Upper lobe of left lung (tissue), 6 donors: ENCODE measurements around the gene PCSK5. TPM values are rescaled to one million over a fixed set of nuclear protein-coding genes. Genes with fewer than 3 reads are reported as not detected.

Experiments
- ATAC-seq, 2 donors: fragments of 200-7000 bp; cut with Tn5 transposase; one replicate each; pipeline ENCODE4 v1.9.1; 2022; ENCODE audit warnings: mild to moderate bottlenecking in 2 of 2, moderate library complexity in 2 of 2; ENCODE audit not compliant: low FRiP score in 2 of 2
- DNase-seq, 2 donors: peaks; one replicate each; pipeline ENCODE4 v3.0.0-alpha.2; 2019 to 2020
- H3K27ac ChIP-seq, 4 donors: fragments of 200-600 bp; sonication (generic); one replicate each; pipeline ENCODE4 v1.5.1; 2016 to 2019
- H3K27me3 ChIP-seq, 4 donors: fragments of 200-600 bp; sonication (generic); one replicate each; pipeline ENCODE4 v1.5.1; 2017 to 2019
- H3K36me3 ChIP-seq, 4 donors: fragments of 200-600 bp; sonication (generic); one replicate each; pipeline ENCODE4 v1.5.1; 2016 to 2019
- H3K4me1 ChIP-seq, 4 donors: fragments of 200-600 bp; sonication (generic); one replicate each; pipeline ENCODE4 v1.5.1; 2018 to 2019
- H3K4me3 ChIP-seq, 4 donors: fragments of 200-600 bp; sonication (generic); one replicate each; pipeline ENCODE4 v1.5.1; 2017 to 2019; ENCODE audit warnings: mild to moderate bottlenecking in 2 of 4, moderate library complexity in 1 of 4
- H3K9me3 ChIP-seq, 4 donors: fragments of 200-600 bp; sonication (generic); one replicate each; pipeline ENCODE4 v1.5.1; 2018 to 2019
- EP300 ChIP-seq, 4 donors: sonication (generic); formaldehyde crosslinking; IDR thresholded peaks; one replicate each; pipeline ENCODE4 v1.5.1; 2017; ENCODE audit warnings: antibody characterized with exemption in 4 of 4, control low read depth in 2 of 4
- POLR2A ChIP-seq, 4 donors: fragments of 450-650 bp; IDR thresholded peaks; one replicate each; pipeline ENCODE4 v1.5.1; 2016 to 2017; ENCODE audit warnings: antibody characterized with exemption in 4 of 4, mild to moderate bottlenecking in 2 of 4
- POLR2AphosphoS5 ChIP-seq, 2 donors: sonication (generic); formaldehyde crosslinking; IDR thresholded peaks; one replicate each; pipeline ENCODE4 v1.5.1; 2017; ENCODE audit warnings: antibody characterized with exemption in 2 of 2
- WGBS, 2 donors: methylation state at CpG; one replicate each; pipeline ENCODE4 v1.1.5; 2017 to 2018; 5-methylcytosine and 5-hydroxymethylcytosine counted together
- total RNA-seq, 6 donors: library from RNA; depleted of rRNA in 4 of 6; stranded (reverse); fragments of >200 nt in 4 of 6; gene quantifications; one replicate each; pipeline versions ENCODE4 v1.1.0 to v1.2.1, GENCODE V29; 2016 to 2021
- TF ChIP-seq, protein P1 (sequence below), 6 experiments: fragments of 450-650 bp in 4 of 6; fragments of 200-600 bp in 2 of 6; sonication (generic) in 2 of 6; IDR thresholded peaks; one replicate each; pipeline ENCODE4 v1.5.1; 2016 to 2019; ENCODE audit warnings: antibody characterized with exemption in 6 of 6
- donor health status: DM: no; HTN: no; CAD: no; lungs with moderate emphysema.
- donor health status: DM: no; HTN: yes; CAD: no; lungs with severe emphysema.

PCSK5 gene
- total RNA-seq, 6 donors from 2014 or later, result 12.8 to 29.2 (median 18.3) TPM

DNA sequence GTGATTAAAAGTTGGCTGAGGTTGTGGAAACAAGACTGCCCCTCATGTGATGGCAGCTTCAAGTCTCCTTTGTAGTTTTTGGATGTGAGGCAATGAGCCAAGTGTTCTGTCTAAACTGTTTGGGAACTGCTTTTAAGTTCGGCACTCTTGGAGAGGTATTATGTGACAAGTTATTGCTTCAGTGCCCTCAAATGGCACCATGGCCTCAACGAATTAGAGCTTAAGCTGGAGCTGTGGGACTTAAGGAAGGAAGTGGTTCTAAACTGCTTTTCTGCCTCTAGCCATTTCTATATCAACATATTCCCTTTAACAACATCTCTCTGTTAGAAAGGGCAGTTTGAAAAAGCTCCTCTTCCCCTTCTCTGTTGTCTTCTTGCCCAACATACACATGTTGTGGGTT, 276.1 kb downstream of the PCSK5 start:
- no peak overlapping the region for H3K4me3 ChIP-seq
- WGBS, 2 donors, result 3 to 28% methylated on average over 2 of the region's 2 CpGs
- peaks cover 0 to 7% (median 3%) of the 10 kb centered on the region in 4 donors for H3K36me3 ChIP-seq
- ATAC-seq, result no peak
- TF ChIP-seq EP300 (IDR thresholded peaks at IDR 0.05) (no peak), POLR2AphosphoS5 (IDR thresholded peaks at IDR 0.05) (no peak), POLR2A (IDR thresholded peaks at IDR 0.05) (no peak)
- TF ChIP-seq, protein P1, sequence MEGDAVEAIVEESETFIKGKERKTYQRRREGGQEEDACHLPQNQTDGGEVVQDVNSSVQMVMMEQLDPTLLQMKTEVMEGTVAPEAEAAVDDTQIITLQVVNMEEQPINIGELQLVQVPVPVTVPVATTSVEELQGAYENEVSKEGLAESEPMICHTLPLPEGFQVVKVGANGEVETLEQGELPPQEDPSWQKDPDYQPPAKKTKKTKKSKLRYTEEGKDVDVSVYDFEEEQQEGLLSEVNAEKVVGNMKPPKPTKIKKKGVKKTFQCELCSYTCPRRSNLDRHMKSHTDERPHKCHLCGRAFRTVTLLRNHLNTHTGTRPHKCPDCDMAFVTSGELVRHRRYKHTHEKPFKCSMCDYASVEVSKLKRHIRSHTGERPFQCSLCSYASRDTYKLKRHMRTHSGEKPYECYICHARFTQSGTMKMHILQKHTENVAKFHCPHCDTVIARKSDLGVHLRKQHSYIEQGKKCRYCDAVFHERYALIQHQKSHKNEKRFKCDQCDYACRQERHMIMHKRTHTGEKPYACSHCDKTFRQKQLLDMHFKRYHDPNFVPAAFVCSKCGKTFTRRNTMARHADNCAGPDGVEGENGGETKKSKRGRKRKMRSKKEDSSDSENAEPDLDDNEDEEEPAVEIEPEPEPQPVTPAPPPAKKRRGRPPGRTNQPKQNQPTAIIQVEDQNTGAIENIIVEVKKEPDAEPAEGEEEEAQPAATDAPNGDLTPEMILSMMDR (IDR thresholded peaks at IDR 0.05), result no peak
- H3K9me3 ChIP-seq, result no peaks in the 10 kb centered on the region
- DNase-seq, result no peak
- no peaks in the 10 kb centered on the region for H3K27me3 ChIP-seq
- no peak overlapping the region for H3K27ac ChIP-seq
- peaks cover 0 to 7% (median 0%) of the 10 kb centered on the region in 4 donors for H3K4me1 ChIP-seq

DNA sequence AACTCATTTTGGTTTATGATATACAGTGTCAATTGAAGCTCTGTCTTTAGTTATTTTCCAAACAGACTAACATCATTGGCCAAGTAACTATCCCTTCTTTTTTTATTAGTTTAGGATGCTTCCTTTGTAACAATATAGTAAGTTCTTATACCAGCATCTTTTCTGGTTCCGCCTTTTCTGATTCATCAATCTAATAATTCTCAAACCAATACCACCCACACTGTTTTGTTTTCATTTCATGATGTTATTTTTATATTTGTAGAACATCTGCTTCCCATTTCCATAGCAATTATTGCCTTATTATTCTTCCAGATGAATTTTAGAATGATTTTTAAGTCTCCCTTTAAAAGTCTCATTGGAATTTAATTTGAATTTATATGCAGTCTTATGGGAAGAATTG, 285.7 kb downstream of the PCSK5 start:
- 92 to 96% methylated on average over 1 of the region's 1 CpG for WGBS, 2 donors
- Histone ChIP-seq H3K9me3 (no peaks in the 10 kb centered on the region), H3K4me3 (no peak overlapping the region), H3K27ac (no peak overlapping the region), H3K36me3 (peaks cover 0 to 4% (median 2%) of the 10 kb centered on the region in 4 donors), H3K4me1 (peaks cover 0 to 6% (median under 1%) of the 10 kb centered on the region in 4 donors), H3K27me3 (no peaks in the 10 kb centered on the region)
- no peak for ATAC-seq
- DNase-seq, result no peak
- TF ChIP-seq POLR2A (IDR thresholded peaks at IDR 0.05), result no peak
- TF ChIP-seq EP300 (IDR thresholded peaks at IDR 0.05), result no peak
- TF ChIP-seq, protein P1 (IDR thresholded peaks at IDR 0.05), result no peak
- TF ChIP-seq POLR2AphosphoS5 (IDR thresholded peaks at IDR 0.05), result no peak

DNA sequence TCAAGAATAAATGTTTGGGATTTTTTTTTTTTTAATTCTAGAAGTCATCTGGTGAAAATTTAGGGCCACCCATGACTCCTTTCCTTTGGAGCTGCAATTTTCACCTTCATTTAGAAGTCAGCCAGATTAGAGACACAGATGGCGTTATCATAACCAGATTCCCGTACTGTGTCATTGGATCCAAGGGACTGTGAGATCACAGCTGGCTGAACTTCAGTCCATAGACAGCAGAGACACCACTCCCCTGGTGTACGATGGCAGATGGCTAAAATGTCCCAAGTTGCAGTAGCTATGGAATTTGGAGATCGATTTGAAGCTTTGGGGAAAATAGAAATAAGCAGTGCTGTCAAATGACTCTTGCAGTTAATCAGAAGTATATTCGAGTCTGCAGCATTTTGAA, 287.5 kb downstream of the PCSK5 start:
- ATAC-seq (no peak), DNase-seq (no peak)
- H3K36me3 ChIP-seq, result peaks cover 0 to 11% (median 0%) of the 10 kb centered on the region in 4 donors
- peaks cover 0 to 10% (median 2%) of the 10 kb centered on the region in 4 donors for H3K4me1 ChIP-seq
- H3K9me3 ChIP-seq, result no peaks in the 10 kb centered on the region
- H3K27ac ChIP-seq, result no peak overlapping the region
- H3K27me3 ChIP-seq, result no peaks in the 10 kb centered on the region
- TF ChIP-seq EP300 (IDR thresholded peaks at IDR 0.05) (no peak), POLR2A (IDR thresholded peaks at IDR 0.05) (no peak), POLR2AphosphoS5 (IDR thresholded peaks at IDR 0.05) (no peak)
- TF ChIP-seq, protein P1 (IDR thresholded peaks at IDR 0.05), result no peak
- H3K4me3 ChIP-seq, result no peak overlapping the region
- WGBS, 2 donors, result 91 to 94% methylated on average over 5 of the region's 5 CpGs

DNA sequence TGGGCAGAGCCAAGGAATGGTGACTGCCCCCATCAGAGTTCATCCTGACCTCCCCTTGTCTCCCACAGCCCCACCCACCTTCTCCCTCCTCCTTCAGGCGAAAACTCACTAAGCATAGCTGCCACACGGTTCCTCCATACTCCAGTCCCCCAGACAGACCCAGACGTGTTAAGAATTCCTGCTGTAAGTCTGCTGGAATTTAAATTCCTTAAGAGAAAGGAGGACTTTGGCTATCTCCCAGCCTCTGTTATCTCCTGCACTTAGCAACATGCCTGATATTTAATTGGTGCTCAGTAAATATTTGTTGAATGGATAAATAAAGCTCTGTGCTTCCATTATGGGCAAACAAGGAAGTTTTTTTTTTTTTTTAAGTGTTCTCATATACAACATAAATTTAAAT, 290.1 kb downstream of the PCSK5 start:
- WGBS, 2 donors, result 53 to 79% methylated on average over 3 of the region's 3 CpGs
- no peaks in the 10 kb centered on the region for H3K27me3 ChIP-seq
- TF ChIP-seq POLR2AphosphoS5 (IDR thresholded peaks at IDR 0.05) (no peak), EP300 (IDR thresholded peaks at IDR 0.05) (no peak), POLR2A (IDR thresholded peaks at IDR 0.05) (no peak)
- TF ChIP-seq, protein P1 (IDR thresholded peaks at IDR 0.05), result no peak
- ATAC-seq (peak; percentile 47 to 67), DNase-seq (no peak)
- peaks cover 0 to 14% (median 0%) of the 10 kb centered on the region in 4 donors for H3K36me3 ChIP-seq
- peaks cover 0 to 10% (median 2%) of the 10 kb centered on the region in 4 donors for H3K4me1 ChIP-seq
- peak overlapping the region in 3 of 4 donors; percentile 6 to 45 (median 36) for H3K27ac ChIP-seq
- no peaks in the 10 kb centered on the region for H3K9me3 ChIP-seq
- no peak overlapping the region for H3K4me3 ChIP-seq

DNA sequence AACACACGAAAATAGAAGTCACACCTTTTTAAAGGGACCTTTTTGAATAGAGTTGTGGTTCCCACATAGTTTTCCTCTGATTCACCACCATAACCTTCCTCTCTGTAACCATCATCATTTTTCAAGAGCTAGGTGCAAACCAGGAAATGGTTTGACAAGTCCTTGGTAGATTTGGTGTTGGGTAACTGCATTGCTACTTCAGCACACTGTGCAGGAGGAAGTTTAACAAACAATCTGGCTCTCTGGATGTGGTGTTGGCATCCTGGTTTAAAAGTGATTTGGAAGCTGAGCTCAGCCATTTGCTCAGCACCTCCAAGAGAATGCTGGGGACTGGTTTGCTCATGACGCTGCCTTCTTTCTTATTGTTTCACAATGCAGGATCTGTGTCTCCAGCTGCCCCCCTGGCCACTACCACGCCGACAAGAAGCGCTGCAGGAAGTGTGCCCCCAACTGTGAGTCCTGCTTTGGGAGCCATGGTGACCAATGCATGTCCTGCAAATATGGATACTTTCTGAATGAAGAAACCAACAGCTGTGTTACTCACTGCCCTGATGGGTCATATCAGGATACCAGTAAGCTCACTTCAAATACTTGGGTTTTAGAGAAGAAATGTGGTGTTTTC, 290.7 kb downstream of the PCSK5 start:
- peaks cover 0 to 14% (median 0%) of the 10 kb centered on the region in 4 donors for H3K36me3 ChIP-seq
- H3K4me3 ChIP-seq, result no peak overlapping the region
- no peaks in the 10 kb centered on the region for H3K27me3 ChIP-seq
- WGBS, 2 donors, result 49 to 54% methylated on average over 2 to 5 of the region's 5 CpGs
- TF ChIP-seq, protein P1 (IDR thresholded peaks at IDR 0.05), result no peak
- TF ChIP-seq POLR2A (IDR thresholded peaks at IDR 0.05), result no peak
- peak in 1 of 2 donors; percentile 19 for TF ChIP-seq POLR2AphosphoS5 (IDR thresholded peaks at IDR 0.05)
- H3K27ac ChIP-seq, result peak overlapping the region in 3 of 4 donors; percentile 26 to 56 (median 37)
- ATAC-seq, result peak; percentile 56 to 90
- H3K4me1 ChIP-seq, result peaks cover 0 to 10% (median 2%) of the 10 kb centered on the region in 4 donors
- H3K9me3 ChIP-seq, result no peaks in the 10 kb centered on the region
- peak in 1 of 2 donors; percentile 34 for DNase-seq
